Caco-2 (cell line): ENCODE measurements around the gene GRK3. TPM values are rescaled to one million over a fixed set of nuclear protein-coding genes. Genes with fewer than 3 reads are reported as not detected.
A peak's percentile ranks its signal among the peaks of the same experiment; 100 is the strongest.

Experiments used
- BruUV-seq: library from RNA; stranded (reverse); fragments of 400-500 nt; replicated peaks from 2 replicates; lab custom pipeline; 2021; lab: Mats Ljungman, UMichigan
- CTCF ChIA-PET: fragments of 300-600 bp; sonication (Branson Sonifier 250); formaldehyde crosslinking; loops from one replicate; lab custom pipeline; 2022; ENCODE audit warnings: antibody characterized with exemption; lab: Charles Lee
- POLR2A ChIA-PET: fragments of 300-600 bp; sonication (Branson Sonifier 250); formaldehyde crosslinking; loops from one replicate; lab custom pipeline; 2022; ENCODE audit warnings: antibody characterized with exemption; lab: Charles Lee
- DNase-seq, 2 experiments: peaks; one replicate each; pipeline versions ENCODE4 v3.0.0 to v3.0.0-alpha.2; 2020 to 2022
- H3K27me3 ChIP-seq: replicated peaks from 2 replicates; pipeline ENCODE4 v1.6.0; 2011; ENCODE audit warnings: low read length; ENCODE audit not compliant: control insufficient read depth, insufficient read depth
- H3K36me3 ChIP-seq: 2 replicates; pipeline ENCODE4 v1.5.1; 2011; ENCODE audit warnings: low read length; ENCODE audit not compliant: control insufficient read depth, insufficient read depth
- H3K4me1 ChIP-seq: fragments of 250-450 bp; sonication (Bioruptor Pico); 2 replicates; pipeline ENCODE4 v1.5.1; 2020; ENCODE audit warnings: mild to moderate bottlenecking
- H3K4me3 ChIP-seq: 2 replicates; pipeline ENCODE4 v1.5.1; 2011; ENCODE audit warnings: low read depth, mild to moderate bottlenecking, control low read depth, low read length
- H3K9me3 ChIP-seq: fragments of 250-450 bp; sonication (Bioruptor Pico); 2 replicates; pipeline ENCODE4 v1.5.1; 2020; ENCODE audit warnings: mild to moderate bottlenecking, moderate library complexity
- H3K27ac Mint-ChIP-seq: one replicate; pipeline ENCODE4 v1.8.0; 2022; ENCODE audit warnings: mixed read lengths; ENCODE audit not compliant: unreplicated experiment
- H3K27me3 Mint-ChIP-seq: one replicate; pipeline ENCODE4 v1.8.0; 2022; ENCODE audit warnings: mixed read lengths; ENCODE audit not compliant: insufficient read depth, unreplicated experiment
- H3K36me3 Mint-ChIP-seq: one replicate; pipeline ENCODE4 v1.8.0; 2022; ENCODE audit warnings: mild to moderate bottlenecking, mixed read lengths; ENCODE audit not compliant: insufficient read depth, unreplicated experiment
- H3K4me1 Mint-ChIP-seq: one replicate; pipeline ENCODE4 v1.8.0; 2022; ENCODE audit warnings: low read depth, mixed read lengths; ENCODE audit not compliant: unreplicated experiment
- H3K4me3 Mint-ChIP-seq: one replicate; pipeline ENCODE4 v1.8.0; 2022; ENCODE audit warnings: mild to moderate bottlenecking, moderate library complexity, mixed read lengths; ENCODE audit not compliant: unreplicated experiment
- H3K9me3 Mint-ChIP-seq: one replicate; pipeline ENCODE4 v1.8.0; 2022; ENCODE audit warnings: mixed read lengths; ENCODE audit not compliant: unreplicated experiment
- CTCF ChIP-seq, 2 experiments: fragments of 200-600 bp in 1 of 2; IDR thresholded peaks; 1 replicate in 1 of 2; 2 replicates in 1 of 2; pipeline versions ENCODE4 v1.5.1 to v1.8.0; 2011 to 2022; ENCODE audit warnings: antibody characterized with exemption in 1 of 2, control low read depth in 1 of 2, inconsistent platforms in 1 of 2, low read depth in 1 of 2, low read length in 1 of 2, mild to moderate bottlenecking in 1 of 2, moderate library complexity in 1 of 2; ENCODE audit not compliant: insufficient read depth in 1 of 2, severe bottlenecking in 1 of 2, unreplicated experiment in 1 of 2
- intact Hi-C: fragments of 100-400 bp; cut with micrococcal nuclease; formaldehyde crosslinking; loops from one replicate; pipeline ENCODE4 v1.10.0; 2022; ENCODE audit not compliant: unreplicated experiment
- total RNA-seq: library from RNA; stranded (reverse); gene quantifications from 2 replicates; pipeline ENCODE4 v1.2.3, GENCODE V29; 2022

Gene GRK3
- total RNA-seq, 1 experiment from 2014 or later = 9.7 TPM

- Mint-ChIP-seq H3K36me3 (no peaks in the 10 kb centered on the region), H3K9me3 (peaks cover 9% of the 10 kb centered on the region), H3K27ac (no peak overlapping the region), H3K4me1 (no peaks in the 10 kb centered on the region), H3K27me3 (no peaks in the 10 kb centered on the region), H3K4me3 (no peak overlapping the region)
- BruUV-seq = no TSS peak
- Histone ChIP-seq H3K4me1 (no peaks in the 10 kb centered on the region), H3K36me3 (no peaks in the 10 kb centered on the region), H3K9me3 (0 out of 2 replicates have a peak, but pooled peaks cover 6% of the 10 kb centered on the region), H3K4me3 (no peak overlapping the region), H3K27me3 (no peaks in the 10 kb centered on the region)
- POLR2A ChIA-PET = no interaction called here
- no peak for DNase-seq
- TF ChIP-seq CTCF (IDR thresholded peaks at IDR 0.05; ENCODE audit: insufficient read depth in 1 of 2, low read depth in 1 of 2, low read length in 1 of 2, severe bottlenecking in 1 of 2, unreplicated experiment in 1 of 2) = no peak
- CTCF ChIA-PET = no interaction called here
- intact Hi-C loops = no loop called here
Observed at GRCh38 chr22:25641650-25642049, 77.2 kb downstream of the GRK3 start.

GRCh38 chr22:25643232-25644000 is 78.9 kb downstream of the GRK3 start:
- Mint-ChIP-seq H3K27ac (peak overlapping the region; percentile 6), H3K4me1 (no peaks in the 10 kb centered on the region), H3K4me3 (no peak overlapping the region), H3K27me3 (no peaks in the 10 kb centered on the region), H3K9me3 (peaks cover 9% of the 10 kb centered on the region), H3K36me3 (no peaks in the 10 kb centered on the region)
- POLR2A ChIA-PET = no interaction called here
- Histone ChIP-seq H3K4me3 (no peak overlapping the region), H3K9me3 (0 out of 2 replicates have a peak, but pooled peaks cover 6% of the 10 kb centered on the region), H3K36me3 (no peaks in the 10 kb centered on the region), H3K27me3 (no peaks in the 10 kb centered on the region), H3K4me1 (no peaks in the 10 kb centered on the region)
- BruUV-seq = no TSS peak
- TF ChIP-seq CTCF (IDR thresholded peaks at IDR 0.05; ENCODE audit: insufficient read depth in 1 of 2, low read depth in 1 of 2, low read length in 1 of 2, severe bottlenecking in 1 of 2, unreplicated experiment in 1 of 2) = no peak
- intact Hi-C loops = no loop called here
- DNase-seq = no peak
- CTCF ChIA-PET = no interaction called here

GRCh38 chr22:25644122-25644521 is 79.6 kb downstream of the GRK3 start:
- ChIA-PET CTCF (no interaction called here), POLR2A (no interaction called here)
- Histone ChIP-seq H3K9me3 (0 out of 2 replicates have a peak, but pooled peaks cover 6% of the 10 kb centered on the region), H3K4me3 (no peak overlapping the region), H3K4me1 (no peaks in the 10 kb centered on the region), H3K36me3 (no peaks in the 10 kb centered on the region), H3K27me3 (no peaks in the 10 kb centered on the region)
- no peak for DNase-seq
- H3K27me3 Mint-ChIP-seq = no peaks in the 10 kb centered on the region
- H3K9me3 Mint-ChIP-seq = peaks cover 9% of the 10 kb centered on the region
- no peaks in the 10 kb centered on the region for H3K4me1 Mint-ChIP-seq
- TF ChIP-seq CTCF (IDR thresholded peaks at IDR 0.05; ENCODE audit: insufficient read depth in 1 of 2, low read depth in 1 of 2, low read length in 1 of 2, severe bottlenecking in 1 of 2, unreplicated experiment in 1 of 2) = no peak
- intact Hi-C loops = no loop called here
- H3K36me3 Mint-ChIP-seq = no peaks in the 10 kb centered on the region
- BruUV-seq = no TSS peak
- peak overlapping the region; percentile 6 for H3K27ac Mint-ChIP-seq
- H3K4me3 Mint-ChIP-seq = no peak overlapping the region
